COLO829 (cell line): Measurements from ENCODE around the gene RAB4B.
"Not testable (repeated sequence)": the region's sequence is repeated elsewhere in the genome, so short reads cannot be mapped to it uniquely, and the experiment has no call there.

Experiments
- DNase-seq: peaks from one replicate; pipeline ENCODE4 v3.0.0; 2012; ENCODE audit warnings: low spot score

RAB4B gene

GRCh38 chr19:40780582-40780981 lies 2.5 kb downstream of the RAB4B start:
- no peak for DNase-seq

- DNase-seq, result no peak
These were observed 3.1 kb downstream of the RAB4B start for GRCh38 chr19:40781140-40781539.

GRCh38 chr19:40783711-40784110 lies 5.7 kb downstream of the RAB4B start:
- no peak for DNase-seq

- not testable (repeated sequence) for DNase-seq
These were observed 6.1 kb downstream of the RAB4B start for GRCh38 chr19:40784146-40784545.

GRCh38 chr19:40785526-40785925 lies 7.5 kb downstream of the RAB4B start:
- DNase-seq, result no peak

- DNase-seq, result no peak
These were observed 8.3 kb downstream of the RAB4B start for GRCh38 chr19:40786060-40787037.

- no peak for DNase-seq
These were observed 13.3 kb downstream of the RAB4B start for GRCh38 chr19:40791349-40791748.

- DNase-seq, result no peak
These were observed 13.9 kb downstream of the RAB4B start for GRCh38 chr19:40791996-40792395.

GRCh38 chr19:40797166-40797962 lies 19.3 kb downstream of the RAB4B start:
- DNase-seq, result no peak

- DNase-seq, result peak; percentile 48
These were observed 20.1 kb downstream of the RAB4B start for GRCh38 chr19:40797963-40798682.

- DNase-seq, result peak; percentile 99
These were observed 20.9 kb downstream of the RAB4B start, which contains the start of gene EGLN2 for GRCh38 chr19:40798683-40799557. EGLN2 (plus strand) TSS chr19:40799191; CDS start chr19:40800573, 1,382 bp downstream.

GRCh38 chr19:40799558-40800338 lies 21.7 kb downstream of the RAB4B start:
- no peak for DNase-seq

GRCh38 chr19:40800339-40800996 lies 22.4 kb downstream of the RAB4B start:
- no peak for DNase-seq

- DNase-seq, result no peak
These were observed 22.9 kb downstream of the RAB4B start for GRCh38 chr19:40800997-40801377.

GRCh38 chr19:40801426-40802299 lies 23.6 kb downstream of the RAB4B start:
- DNase-seq, result no peak

GRCh38 chr19:40802300-40803169 lies 24.5 kb downstream of the RAB4B start:
- DNase-seq, result no peak

- no peak for DNase-seq
These were observed 25.3 kb downstream of the RAB4B start for GRCh38 chr19:40803170-40803856.
